Measurements from ENCODE around the gene CNN2.
A peak's percentile ranks its signal among the peaks of the same experiment; 100 is the strongest.

CNN2 gene

GRCh38 chr19:996051-996838, 30.2 kb upstream of the CNN2 start:
- peak; percentile 83 to 85 for DNase-seq

- no peak for DNase-seq
Measured at GRCh38 chr19:998064-998463, 28.3 kb upstream of the CNN2 start.

GRCh38 chr19:999379-999719, 27.1 kb upstream of the CNN2 start:
- no peak for DNase-seq

- DNase-seq: peak; percentile 65 to 75
Measured at GRCh38 chr19:1000095-1000494, 26.3 kb upstream of the CNN2 start, which contains the start of gene GRIN3B. Gene GRIN3B, plus strand, starts transcription at chr19:1000419. Its CDS starts 19 bp downstream, at chr19:1000438.

- DNase-seq: no peak
Measured at GRCh38 chr19:1000591-1001537, 25.5 kb upstream of the CNN2 start.

GRCh38 chr19:1001538-1002166, 24.8 kb upstream of the CNN2 start:
- DNase-seq: peak; percentile 59 to 75

GRCh38 chr19:1002600-1002999, 23.8 kb upstream of the CNN2 start:
- DNase-seq: no peak

- DNase-seq: no peak
Measured at GRCh38 chr19:1003283-1003682, 23.1 kb upstream of the CNN2 start.

- no peak for DNase-seq
Measured at GRCh38 chr19:1004204-1004802, 22.1 kb upstream of the CNN2 start.

GRCh38 chr19:1004803-1005664, 21.4 kb upstream of the CNN2 start:
- DNase-seq: no peak

GRCh38 chr19:1006711-1007398, 19.6 kb upstream of the CNN2 start:
- DNase-seq: no peak

GRCh38 chr19:1007399-1008251, 18.8 kb upstream of the CNN2 start:
- DNase-seq: no peak

- no peak for DNase-seq
Measured at GRCh38 chr19:1008268-1009040, 18.0 kb upstream of the CNN2 start.

- no peak for DNase-seq
Measured at GRCh38 chr19:1009041-1009980, 17.1 kb upstream of the CNN2 start.

- no peak for DNase-seq
Measured at GRCh38 chr19:1009981-1010538, 16.3 kb upstream of the CNN2 start.

- DNase-seq: no peak
Measured at GRCh38 chr19:1010586-1011510, 15.6 kb upstream of the CNN2 start.

GRCh38 chr19:1011831-1012333, 14.5 kb upstream of the CNN2 start:
- DNase-seq: no peak
